Glomerular visceral epithelial cell (primary cell): ENCODE measurements around the gene DMWD.

ENCODE experiments used
- DNase-seq: peaks from one replicate; pipeline ENCODE4 v3.0.0-alpha.2; 2016; ENCODE audit errors: extremely low spot score

DMWD gene

GRCh38 chr19:45785781-45786532, 6.7 kb downstream of the DMWD start:
- no peak for DNase-seq

GRCh38 chr19:45785097-45785496, 7.5 kb downstream of the DMWD start:
- no peak for DNase-seq

DNA sequence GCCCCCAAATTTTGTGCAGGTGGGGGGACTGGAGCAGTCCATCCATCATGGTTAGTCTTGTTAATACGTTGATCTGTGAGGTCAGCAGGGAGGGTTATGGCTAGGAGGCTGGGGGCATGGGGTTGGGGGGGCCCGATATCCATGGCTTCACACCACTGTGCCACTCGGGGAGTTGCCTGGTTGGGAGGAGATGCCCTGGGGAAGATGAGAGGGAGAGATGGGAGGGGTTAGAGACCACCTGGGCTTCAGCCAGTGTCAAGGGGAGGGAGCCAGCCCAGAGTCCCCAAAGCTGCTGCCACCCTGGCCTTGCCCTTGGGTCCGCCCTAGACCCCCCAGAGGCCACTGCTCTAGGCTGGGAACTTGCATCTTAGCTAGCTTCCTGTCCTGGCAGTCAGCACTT, 8.5 kb downstream of the DMWD start:
- no peak for DNase-seq

DNA sequence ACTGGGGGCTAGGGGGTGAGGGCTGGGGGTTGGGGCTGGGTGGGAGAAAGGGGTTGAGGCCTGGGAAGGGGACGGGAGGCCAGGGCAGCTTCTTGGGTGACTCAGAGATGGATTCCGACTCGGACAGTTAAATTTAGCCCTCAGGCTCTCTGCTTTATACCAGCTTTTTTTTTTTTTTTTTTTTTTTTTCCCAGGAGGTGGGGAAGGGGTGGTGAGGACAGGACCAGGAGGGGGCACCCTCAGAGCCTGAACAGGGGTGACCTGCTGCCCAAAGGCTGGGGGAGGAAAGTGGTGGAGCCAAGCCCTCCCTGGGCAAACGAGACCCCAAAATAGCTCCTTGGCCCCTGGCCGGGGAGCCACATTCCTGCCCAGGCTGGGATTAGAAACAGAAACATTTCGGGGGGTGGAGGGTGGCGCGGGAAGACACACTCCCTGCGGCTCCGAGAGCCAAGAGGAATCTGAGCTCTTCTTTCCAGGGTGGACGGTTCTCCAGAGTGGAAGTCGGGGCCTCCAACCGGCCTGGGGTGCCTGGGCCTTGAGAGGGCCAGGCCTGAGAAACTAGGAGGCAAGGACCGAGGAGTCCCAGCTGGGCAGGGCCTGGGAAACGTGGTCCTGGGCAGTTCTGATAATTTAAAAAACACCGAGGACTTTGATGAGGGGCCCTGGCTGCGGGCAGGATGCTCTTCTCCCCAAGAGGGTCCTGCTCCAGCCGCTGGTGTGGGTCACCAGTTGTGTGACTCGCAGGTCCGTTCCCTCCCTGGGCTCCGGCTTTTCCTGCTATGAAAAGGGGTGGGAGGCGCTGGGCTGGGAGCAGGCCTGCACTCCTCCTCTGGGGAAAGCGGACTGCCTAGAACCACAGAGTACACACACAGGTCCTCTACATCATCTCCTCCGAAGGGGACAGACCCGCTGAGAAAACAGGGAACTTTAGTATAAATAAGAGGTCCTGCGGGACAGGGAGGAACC, 9.5 kb downstream of the DMWD start:
- peak; percentile 58 for DNase-seq

- DNase-seq, result no peak
Measured at GRCh38 chr19:45782162-45782691, 10.4 kb downstream of the DMWD start, which contains the start of gene DMPK. TSS of gene DMPK (minus strand) at chr19:45782490. CDS start at chr19:45782352, 138 bp downstream.

DNA sequence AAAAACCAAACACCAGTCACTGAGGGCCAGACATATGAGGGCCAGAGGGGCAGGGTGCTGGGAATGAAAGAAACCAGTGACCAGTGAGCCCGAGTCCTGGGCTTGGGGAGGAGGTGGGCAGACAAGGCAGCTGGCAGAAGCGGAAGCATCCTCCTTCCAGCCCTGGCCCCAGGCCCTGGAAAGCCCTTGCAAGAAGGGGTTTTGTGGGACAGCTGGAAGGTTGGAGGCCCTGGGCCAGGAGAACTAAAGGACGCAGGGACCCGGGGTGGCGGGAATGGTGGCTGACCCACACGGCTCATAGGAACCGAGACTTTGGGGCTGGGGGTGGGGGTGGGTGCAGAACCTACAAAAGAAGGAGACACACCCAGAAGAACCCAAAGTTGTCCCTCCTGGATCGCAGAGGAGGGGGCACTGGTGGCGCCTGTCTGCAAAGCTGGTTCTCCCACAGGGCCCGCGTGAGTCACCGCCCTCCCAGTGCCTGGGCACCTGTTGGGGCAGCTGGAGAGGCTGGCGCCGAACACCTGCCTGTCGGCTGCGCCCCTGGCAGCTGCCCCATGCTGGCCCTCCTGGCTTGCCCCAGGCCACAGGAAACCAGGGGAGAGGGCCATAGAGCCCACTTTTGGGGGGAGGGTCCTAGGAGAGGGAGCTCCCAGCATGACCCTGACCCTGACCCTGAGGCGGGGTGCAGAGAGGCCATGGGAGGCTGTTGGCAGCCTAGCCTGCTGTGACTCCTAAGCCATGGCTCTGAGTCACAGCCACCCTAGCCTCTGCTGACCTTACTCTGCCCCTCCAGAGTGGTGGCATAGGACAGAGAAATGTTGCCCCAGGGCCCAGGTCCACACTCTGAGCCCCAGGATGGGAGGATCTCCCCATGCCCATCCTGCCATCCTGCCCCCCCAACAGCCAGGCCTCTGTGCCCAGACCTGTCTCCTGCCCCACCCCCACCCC, 11.2 kb downstream of the DMWD start:
- no peak for DNase-seq

DNA sequence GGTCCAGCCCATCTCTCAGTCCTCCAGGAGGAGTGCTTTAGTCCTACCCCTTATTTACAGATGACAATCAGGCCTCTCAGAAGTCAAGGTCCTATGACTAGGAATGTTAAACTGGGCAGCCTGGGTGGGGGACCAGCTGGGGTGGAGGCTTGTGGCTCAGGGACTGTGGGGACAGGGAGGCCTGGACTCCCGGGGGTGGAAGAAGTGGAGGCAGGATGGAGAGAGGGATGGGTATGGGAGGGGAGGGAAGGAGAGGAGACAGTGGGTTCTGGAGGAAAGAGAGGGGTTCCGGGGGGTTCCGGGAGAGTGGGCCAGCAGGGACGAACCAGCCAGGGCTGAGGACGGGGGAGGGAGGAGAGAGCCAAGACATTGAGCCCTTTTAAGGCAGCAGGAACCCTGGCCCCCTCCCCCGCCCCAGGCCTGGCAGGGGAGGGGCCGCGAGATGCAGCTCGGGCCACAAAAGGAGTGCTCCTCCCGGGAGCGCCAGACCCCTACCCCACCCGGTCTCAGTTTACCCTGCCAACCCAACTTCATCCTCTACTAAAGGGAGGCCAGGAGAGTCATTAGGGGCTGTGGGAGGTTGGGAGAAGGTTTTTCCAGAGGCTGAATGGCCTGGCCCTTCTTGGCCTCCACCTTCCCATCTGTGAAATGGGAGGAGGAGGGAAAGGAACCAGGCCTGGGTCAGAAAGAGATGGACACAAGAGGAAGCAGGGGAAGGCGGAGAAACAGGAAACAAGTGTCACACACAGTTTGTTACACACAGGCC, 12.0 kb downstream of the DMWD start:
- no peak for DNase-seq

- no peak for DNase-seq
Measured at GRCh38 chr19:45780146-45780447, 12.5 kb downstream of the DMWD start.

DNA sequence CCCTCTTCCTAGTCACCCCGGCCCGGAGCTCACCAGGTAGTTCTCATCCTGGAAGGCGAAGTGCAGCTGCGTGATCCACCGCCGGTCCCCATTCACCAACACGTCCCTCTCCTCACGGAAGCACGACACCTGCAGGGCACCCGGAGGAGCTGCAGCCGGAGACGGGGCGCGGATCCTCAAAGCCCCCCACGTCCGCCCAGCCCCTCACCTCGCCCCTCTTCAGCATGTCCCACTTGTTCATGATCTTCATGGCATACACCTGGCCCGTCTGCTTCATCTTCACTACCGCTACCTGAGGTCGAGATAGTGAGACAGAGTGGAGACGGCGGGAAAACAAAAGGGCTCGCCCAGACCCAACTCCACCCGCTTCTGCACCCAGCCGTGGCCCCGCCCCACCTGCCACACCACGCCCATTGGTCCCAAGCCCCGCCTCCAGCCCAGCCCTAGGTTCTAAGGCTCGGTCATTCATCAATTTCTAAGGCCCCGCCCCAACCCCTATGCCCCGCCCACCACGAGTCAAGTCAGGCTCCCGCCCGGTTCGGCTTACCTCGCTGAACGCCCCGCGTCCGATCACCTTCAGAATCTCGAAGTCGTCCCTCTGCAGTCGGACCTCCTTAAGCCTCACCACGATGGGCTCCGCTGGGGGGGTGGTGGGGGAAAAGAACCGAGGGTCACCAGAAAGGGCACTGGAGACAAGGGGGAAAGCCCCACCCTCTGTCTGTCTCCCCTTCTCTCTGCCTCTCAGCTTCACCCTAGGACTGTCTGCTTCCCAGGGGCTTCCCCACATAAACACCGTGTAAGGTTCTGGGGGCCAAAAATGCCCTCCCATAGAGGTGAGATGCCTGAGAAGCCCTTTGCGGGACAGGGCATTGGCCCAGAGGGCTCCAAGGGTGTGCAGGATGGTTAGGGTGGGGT, 13.2 kb downstream of the DMWD start:
- peak; percentile 48 for DNase-seq

DNA sequence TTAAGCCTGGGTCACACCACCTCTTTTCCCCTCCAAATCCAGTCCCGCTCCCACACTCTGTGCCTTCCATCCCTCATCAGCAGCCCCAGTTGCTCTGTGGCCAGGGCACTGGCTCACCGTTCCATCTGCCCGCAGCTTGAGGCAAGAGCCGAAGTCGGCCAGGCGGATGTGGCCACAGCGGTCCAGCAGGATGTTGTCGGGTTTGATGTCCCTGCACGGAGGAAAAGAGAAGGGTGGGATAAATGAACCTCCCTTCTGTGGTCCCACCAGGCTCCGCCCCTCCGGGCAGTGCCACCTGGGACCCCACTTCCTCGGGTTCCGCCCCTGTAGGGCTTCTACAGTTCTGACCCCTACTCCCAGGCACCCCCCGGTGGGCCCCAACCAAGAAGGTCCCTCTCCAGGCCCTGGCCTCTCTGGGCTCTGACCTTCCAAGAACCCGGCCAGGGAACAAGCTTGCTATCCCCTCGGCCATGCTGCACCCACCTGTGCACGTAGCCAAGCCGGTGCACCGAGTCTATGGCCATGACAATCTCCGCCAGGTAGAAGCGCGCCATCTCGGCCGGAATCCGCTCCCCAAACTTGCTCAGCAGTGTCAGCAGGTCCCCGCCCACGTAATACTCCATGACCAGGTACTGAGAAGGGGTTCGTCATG, 14.5 kb downstream of the DMWD start:
- no peak for DNase-seq

DNA sequence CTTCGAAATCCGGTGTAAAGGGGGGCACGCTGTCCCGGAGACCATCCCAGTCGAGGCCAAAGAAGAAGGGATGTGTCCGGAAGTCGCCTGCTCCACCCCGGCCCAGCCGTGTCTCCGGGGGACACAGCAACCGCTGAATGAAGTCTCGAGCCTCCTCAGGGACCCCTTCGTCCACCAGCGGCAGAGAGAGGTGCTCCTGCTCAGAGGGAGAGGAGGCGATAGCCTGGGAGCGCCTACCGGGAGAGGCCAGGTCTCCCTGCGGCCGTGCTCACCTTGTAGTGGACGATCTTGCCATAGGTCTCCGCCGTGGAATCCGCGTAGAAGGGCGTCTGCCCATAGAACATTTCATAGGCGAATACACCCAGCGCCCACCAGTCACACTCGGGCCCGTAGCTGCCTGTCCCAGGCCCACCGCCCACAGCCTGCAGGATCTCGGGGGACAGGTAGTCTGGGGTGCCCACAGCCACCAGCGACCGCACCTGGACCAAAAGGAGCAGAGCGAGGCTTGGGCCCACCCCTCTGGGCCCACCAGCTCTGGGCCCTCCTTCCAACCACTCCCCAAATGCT, 15.2 kb downstream of the DMWD start:
- no peak for DNase-seq

DNA sequence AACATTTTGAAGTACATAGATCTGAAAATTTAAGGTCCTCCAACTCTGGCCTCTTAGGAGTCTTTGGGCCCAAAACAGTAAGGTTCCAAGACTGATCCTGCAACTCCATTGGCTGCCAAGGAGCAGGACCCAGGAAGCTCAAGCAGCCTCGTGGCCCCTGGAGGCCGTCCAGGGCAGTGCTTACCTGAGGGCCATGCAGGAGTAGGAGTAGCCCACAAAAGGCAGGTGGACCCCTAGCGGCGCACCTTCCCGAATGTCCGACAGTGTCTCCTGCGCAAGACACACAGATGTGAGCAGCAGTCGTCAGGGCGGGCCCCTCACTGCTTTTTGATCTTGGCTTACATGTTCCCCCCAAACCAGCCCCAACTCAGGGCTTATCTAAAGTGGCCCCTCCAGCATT, 17.9 kb downstream of the DMWD start:
- no peak for DNase-seq

DNA sequence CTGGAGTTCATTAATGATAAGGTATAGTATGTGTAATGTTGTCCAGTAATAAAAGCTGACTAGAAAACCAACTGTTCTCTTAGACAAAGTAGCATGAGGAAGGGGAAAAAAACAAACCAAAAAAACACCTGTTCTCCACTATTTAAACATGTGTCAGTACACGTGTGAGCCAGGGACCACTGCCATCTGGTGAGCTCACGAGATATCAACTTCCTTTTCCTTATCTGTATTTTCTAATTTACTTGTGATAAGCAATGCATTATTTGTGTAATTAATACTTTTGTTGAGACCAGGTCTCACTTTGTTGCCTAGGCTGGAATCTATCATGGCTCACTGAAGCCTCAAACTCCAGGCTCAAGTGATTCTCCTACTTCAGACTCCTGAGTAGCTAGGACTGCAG, 19.3 kb downstream of the DMWD start:
- DNase-seq, result no peak

GRCh38 chr19:45772912-45773311, 19.7 kb downstream of the DMWD start:
- DNase-seq, result no peak

DNA sequence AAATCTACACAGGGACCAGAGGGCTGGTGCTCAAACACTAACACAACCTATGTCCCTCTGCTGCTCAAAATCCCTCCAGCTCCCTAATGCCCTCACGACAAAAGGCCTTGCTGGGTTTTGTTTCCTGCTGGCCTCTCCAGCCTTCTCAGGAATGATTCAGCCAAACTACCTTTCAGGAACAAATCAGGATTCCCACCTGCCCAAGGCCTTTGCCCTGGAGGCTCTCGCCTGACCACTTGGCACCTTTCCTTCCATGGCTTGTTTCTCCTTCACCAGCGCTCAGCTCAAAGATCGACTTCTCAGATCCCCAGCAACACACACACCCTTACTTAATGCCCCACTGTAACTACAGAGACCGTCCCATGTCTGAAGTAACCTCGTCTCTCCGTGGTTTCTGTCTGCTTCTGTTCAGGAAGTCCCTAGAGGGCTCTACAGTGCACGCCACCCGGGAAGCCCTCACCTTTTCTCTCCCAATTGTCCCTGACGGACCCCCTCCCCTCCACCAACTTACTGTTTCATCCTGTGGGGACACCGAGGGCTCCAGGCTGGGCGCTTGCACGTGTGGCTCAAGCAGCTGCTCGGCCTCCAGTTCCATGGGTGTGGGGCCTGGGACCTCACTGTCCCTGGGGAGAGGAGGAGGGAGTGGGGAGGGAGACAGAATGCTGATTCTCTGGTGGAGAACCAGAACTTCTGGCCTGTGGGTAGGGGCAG, 20.4 kb downstream of the DMWD start:
- no peak for DNase-seq

GRCh38 chr19:45771311-45771933, 21.2 kb downstream of the DMWD start:
- no peak for DNase-seq

DNA sequence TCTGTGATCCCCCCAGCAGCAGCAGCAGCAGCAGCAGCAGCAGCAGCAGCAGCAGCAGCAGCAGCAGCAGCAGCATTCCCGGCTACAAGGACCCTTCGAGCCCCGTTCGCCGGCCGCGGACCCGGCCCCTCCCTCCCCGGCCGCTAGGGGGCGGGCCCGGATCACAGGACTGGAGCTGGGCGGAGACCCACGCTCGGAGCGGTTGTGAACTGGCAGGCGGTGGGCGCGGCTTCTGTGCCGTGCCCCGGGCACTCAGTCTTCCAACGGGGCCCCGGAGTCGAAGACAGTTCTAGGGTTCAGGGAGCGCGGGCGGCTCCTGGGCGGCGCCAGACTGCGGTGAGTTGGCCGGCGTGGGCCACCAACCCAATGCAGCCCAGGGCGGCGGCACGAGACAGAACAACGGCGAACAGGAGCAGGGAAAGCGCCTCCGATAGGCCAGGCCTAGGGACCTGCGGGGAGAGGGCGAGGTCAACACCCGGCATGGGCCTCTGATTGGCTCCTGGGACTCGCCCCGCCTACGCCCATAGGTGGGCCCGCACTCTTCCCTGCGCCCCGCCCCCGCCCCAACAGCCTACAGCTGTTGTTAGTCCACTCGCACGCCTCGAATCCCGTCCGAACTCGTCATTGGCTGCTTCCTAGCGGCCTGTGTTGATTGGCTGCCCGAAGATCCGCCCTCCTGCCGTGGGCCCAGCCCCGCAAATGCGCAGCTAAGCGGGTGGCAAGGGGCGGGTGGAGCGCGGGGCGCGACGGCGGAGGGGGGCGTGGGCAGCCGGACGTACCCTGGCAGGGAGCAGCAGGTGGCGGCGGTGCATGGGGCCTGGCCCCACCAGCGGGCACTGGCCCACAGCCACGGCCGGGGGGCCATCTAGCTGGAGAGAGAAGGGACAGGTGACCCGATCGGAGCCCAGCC, 22.2 kb downstream of the DMWD start:
- DNase-seq, result peak; percentile 98
